Epithelial cell of proximal tubule (primary cell): ENCODE results near the gene CHD2. TPM values are rescaled to one million over a fixed set of nuclear protein-coding genes. Genes with fewer than 3 reads are reported as not detected.

ENCODE experiments used
- DNase-seq: peaks from one replicate; pipeline ENCODE4 v3.0.0-alpha.2; 2011; ENCODE audit warnings: low read depth
- H3K4me3 ChIP-seq: 2 replicates; pipeline ENCODE4 v1.5.1; 2011; ENCODE audit warnings: low read depth, mild to moderate bottlenecking, low read length
- CTCF ChIP-seq: conservative IDR thresholded peaks from 2 replicates; pipeline ENCODE4 v1.5.1; 2012; ENCODE audit warnings: low read depth, mild to moderate bottlenecking, low read length
- total RNA-seq: library from RNA; depleted of rRNA; stranded (reverse); fragments of >200 nt; gene quantifications from 2 replicates; pipeline ENCODE4 v1.2.3, GENCODE V29; 2015

Gene CHD2
- total RNA-seq, 1 donor from 2014 or later = 26.5 TPM

- DNase-seq = no peak
- TF ChIP-seq CTCF = no peak
- no peak overlapping the region for H3K4me3 ChIP-seq
Observed at GRCh38 chr15:92892201-92892555, 7.9 kb upstream of the CHD2 start.

- no peak for TF ChIP-seq CTCF
- DNase-seq = no peak
Observed at GRCh38 chr15:92893200-92893599, 6.9 kb upstream of the CHD2 start.

GRCh38 chr15:92896561-92896960, 3.6 kb upstream of the CHD2 start:
- TF ChIP-seq CTCF = no peak
- DNase-seq = no peak
- H3K4me3 ChIP-seq = no peak overlapping the region

More at GRCh38 chr15:92893200-92893599, 6.9 kb upstream of the CHD2 start:
- H3K4me3 ChIP-seq = no peak overlapping the region

GRCh38 chr15:92897620-92898019, 2.5 kb upstream of the CHD2 start:
- no peak for TF ChIP-seq CTCF
- no peak for DNase-seq

GRCh38 chr15:92898988-92899582, 1.0 kb upstream of the CHD2 start:
- no peak overlapping the region for H3K4me3 ChIP-seq
- DNase-seq = no peak
- TF ChIP-seq CTCF = no peak

More at GRCh38 chr15:92897620-92898019, 2.5 kb upstream of the CHD2 start:
- no peak overlapping the region for H3K4me3 ChIP-seq

GRCh38 chr15:92899601-92899947, 550 bp upstream of the CHD2 start:
- peak overlapping the region; percentile 60 for H3K4me3 ChIP-seq

More at GRCh38 chr15:92899601-92899947, 550 bp upstream of the CHD2 start:
- TF ChIP-seq CTCF = peak; percentile 57
- DNase-seq = no peak
